ENCODE results near the gene NPBWR2. TPM values are rescaled to one million over a fixed set of nuclear protein-coding genes. Genes with fewer than 3 reads are reported as not detected.

The NPBWR2 gene
- total RNA-seq, 1 experiment from 2014 or later = not detected

- CTCF ChIA-PET = interaction anchor here (0.6 to 1.0 kb wide), 6 partner anchors 12 to 557 kb away, joined by 3 to 6 read pairs (median 4); no protein-coding TSS in a partner anchor
Measured at GRCh38 chr20:64101731-64102621, 5.4 kb downstream of the NPBWR2 start.

DNA sequence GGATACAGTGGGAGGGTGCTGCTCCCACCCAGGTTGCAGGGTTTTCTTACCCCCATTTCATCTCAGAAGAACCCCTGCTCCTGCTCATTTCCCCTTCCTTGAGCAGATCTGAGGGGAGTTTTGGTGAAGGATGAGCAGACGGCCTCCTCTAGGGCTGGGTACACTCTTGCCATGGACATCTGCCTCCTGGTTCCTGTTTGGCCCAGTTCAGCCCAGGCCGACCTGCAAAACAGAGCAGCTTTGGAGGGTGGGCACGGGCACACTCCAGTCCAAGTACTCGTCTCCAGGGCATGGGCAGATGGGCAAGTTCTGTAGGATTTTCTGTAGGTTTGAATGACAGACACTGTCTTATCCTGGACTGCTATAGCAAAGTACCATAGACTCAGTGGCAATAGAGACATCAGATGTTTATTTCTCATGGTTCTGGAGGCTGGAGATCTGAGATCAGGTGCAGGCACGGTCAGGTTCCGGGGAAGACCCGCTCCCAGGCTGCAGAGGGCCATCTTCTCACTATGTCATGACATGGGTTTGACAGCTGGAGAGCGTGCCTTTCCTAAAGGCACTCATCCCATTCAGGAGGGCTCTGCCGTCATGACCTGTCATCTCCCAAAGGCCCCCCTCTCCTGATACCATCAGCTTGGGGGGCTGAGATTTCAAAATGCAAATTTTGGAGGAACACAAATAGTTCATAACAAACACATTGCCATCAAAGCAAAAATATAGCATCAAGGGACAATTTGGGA is 6.2 kb downstream of the NPBWR2 start:
- TF ChIP-seq SIN3A (IDR thresholded peaks at IDR 0.05; ENCODE audit: borderline replicate concordance, insufficient read depth, low read depth, low read length) (no peak), POLR2AphosphoS5 (IDR thresholded peaks at IDR 0.05; ENCODE audit: low read depth, low read length) (no peak), TCF7L2 (IDR thresholded peaks at IDR 0.05; ENCODE audit: low read depth, low read length) (no peak)
- TF ChIP-seq, protein P1, sequence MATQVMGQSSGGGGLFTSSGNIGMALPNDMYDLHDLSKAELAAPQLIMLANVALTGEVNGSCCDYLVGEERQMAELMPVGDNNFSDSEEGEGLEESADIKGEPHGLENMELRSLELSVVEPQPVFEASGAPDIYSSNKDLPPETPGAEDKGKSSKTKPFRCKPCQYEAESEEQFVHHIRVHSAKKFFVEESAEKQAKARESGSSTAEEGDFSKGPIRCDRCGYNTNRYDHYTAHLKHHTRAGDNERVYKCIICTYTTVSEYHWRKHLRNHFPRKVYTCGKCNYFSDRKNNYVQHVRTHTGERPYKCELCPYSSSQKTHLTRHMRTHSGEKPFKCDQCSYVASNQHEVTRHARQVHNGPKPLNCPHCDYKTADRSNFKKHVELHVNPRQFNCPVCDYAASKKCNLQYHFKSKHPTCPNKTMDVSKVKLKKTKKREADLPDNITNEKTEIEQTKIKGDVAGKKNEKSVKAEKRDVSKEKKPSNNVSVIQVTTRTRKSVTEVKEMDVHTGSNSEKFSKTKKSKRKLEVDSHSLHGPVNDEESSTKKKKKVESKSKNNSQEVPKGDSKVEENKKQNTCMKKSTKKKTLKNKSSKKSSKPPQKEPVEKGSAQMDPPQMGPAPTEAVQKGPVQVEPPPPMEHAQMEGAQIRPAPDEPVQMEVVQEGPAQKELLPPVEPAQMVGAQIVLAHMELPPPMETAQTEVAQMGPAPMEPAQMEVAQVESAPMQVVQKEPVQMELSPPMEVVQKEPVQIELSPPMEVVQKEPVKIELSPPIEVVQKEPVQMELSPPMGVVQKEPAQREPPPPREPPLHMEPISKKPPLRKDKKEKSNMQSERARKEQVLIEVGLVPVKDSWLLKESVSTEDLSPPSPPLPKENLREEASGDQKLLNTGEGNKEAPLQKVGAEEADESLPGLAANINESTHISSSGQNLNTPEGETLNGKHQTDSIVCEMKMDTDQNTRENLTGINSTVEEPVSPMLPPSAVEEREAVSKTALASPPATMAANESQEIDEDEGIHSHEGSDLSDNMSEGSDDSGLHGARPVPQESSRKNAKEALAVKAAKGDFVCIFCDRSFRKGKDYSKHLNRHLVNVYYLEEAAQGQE (IDR thresholded peaks at IDR 0.05; ENCODE audit: insufficient read depth in 1 of 2, low read depth in 2 of 2, low read length in 1 of 2) = no peak
- TF ChIP-seq, protein P2, sequence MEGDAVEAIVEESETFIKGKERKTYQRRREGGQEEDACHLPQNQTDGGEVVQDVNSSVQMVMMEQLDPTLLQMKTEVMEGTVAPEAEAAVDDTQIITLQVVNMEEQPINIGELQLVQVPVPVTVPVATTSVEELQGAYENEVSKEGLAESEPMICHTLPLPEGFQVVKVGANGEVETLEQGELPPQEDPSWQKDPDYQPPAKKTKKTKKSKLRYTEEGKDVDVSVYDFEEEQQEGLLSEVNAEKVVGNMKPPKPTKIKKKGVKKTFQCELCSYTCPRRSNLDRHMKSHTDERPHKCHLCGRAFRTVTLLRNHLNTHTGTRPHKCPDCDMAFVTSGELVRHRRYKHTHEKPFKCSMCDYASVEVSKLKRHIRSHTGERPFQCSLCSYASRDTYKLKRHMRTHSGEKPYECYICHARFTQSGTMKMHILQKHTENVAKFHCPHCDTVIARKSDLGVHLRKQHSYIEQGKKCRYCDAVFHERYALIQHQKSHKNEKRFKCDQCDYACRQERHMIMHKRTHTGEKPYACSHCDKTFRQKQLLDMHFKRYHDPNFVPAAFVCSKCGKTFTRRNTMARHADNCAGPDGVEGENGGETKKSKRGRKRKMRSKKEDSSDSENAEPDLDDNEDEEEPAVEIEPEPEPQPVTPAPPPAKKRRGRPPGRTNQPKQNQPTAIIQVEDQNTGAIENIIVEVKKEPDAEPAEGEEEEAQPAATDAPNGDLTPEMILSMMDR (IDR thresholded peaks at IDR 0.05) = no peak
- Histone ChIP-seq H3K4me3 (ENCODE audit: low read depth in 2 of 2, low read length in 2 of 2) (no peak overlapping the region), H3K27me3 (ENCODE audit: control insufficient read depth, insufficient read depth, low read length) (no peaks in the 10 kb centered on the region), H3K36me3 (ENCODE audit: control insufficient read depth, insufficient read depth, low read length) (no peaks in the 10 kb centered on the region), H3K9me3 (ENCODE audit: control insufficient read depth, insufficient read depth, low read depth, low read length) (no peaks in the 10 kb centered on the region), H3K27ac (ENCODE audit: low read length) (no peak overlapping the region), H3K4me1 (ENCODE audit: control insufficient read depth, insufficient read depth, low read length) (no peaks in the 10 kb centered on the region)
- DNase-seq (ENCODE audit: low read depth, low spot score) = no peak
- intact Hi-C loops (cut with micrococcal nuclease; ENCODE audit: unreplicated experiment) = no loop called here
- POLR2A ChIA-PET = interaction anchor here (0.7 kb wide), 1 partner anchor 9 kb away, joined by 3 read pairs; no protein-coding TSS in a partner anchor
- no TSS peak for BruUV-seq (replicated peaks)
- in situ Hi-C loops (cut with HindIII; ENCODE audit: low pct_unique_long_range_greater_than_20kb, low sequenced_read_pairs) = no loop called here
- CTCF ChIA-PET = interaction anchor here (0.6 kb wide), 1 partner anchor 19 kb away, joined by 5 read pairs; no protein-coding TSS in a partner anchor
- no peak for ATAC-seq

More at GRCh38 chr20:64101731-64102621, 5.4 kb downstream of the NPBWR2 start:
- H3K27me3 ChIP-seq (ENCODE audit: control insufficient read depth, insufficient read depth, low read length) = no peaks in the 10 kb centered on the region
- intact Hi-C loops (cut with micrococcal nuclease; ENCODE audit: unreplicated experiment) (no loop called here), in situ Hi-C loops (cut with HindIII; ENCODE audit: low pct_unique_long_range_greater_than_20kb, low sequenced_read_pairs) (no loop called here)
- no peak for DNase-seq (ENCODE audit: low read depth, low spot score)
- BruUV-seq (replicated peaks) = no TSS peak
- H3K9me3 ChIP-seq (ENCODE audit: control insufficient read depth, insufficient read depth, low read depth, low read length) = no peaks in the 10 kb centered on the region
- H3K4me3 ChIP-seq (ENCODE audit: low read depth in 2 of 2, low read length in 2 of 2) = peak overlapping the region; percentile 41 to 58
- no peaks in the 10 kb centered on the region for H3K4me1 ChIP-seq (ENCODE audit: control insufficient read depth, insufficient read depth, low read length)
- POLR2A ChIA-PET = interaction anchor here (0.6 to 0.7 kb wide), 2 partner anchors 10 to 21 kb away, joined by 3 to 5 read pairs; no protein-coding TSS in a partner anchor
- TF ChIP-seq, protein P2 (IDR thresholded peaks at IDR 0.05) = peak; percentile 99
- TF ChIP-seq, protein P1 (IDR thresholded peaks at IDR 0.05; ENCODE audit: insufficient read depth in 1 of 2, low read depth in 2 of 2, low read length in 1 of 2) = no peak
- no peak overlapping the region for H3K27ac ChIP-seq (ENCODE audit: low read length)
- peak; percentile 85 for ATAC-seq
- no peaks in the 10 kb centered on the region for H3K36me3 ChIP-seq (ENCODE audit: control insufficient read depth, insufficient read depth, low read length)
